Subcutaneous abdominal adipose tissue (tissue), 5 donors: Measurements from ENCODE around the gene LATS2.

Experiments
- H3K27ac ChIP-seq: one replicate; pipeline ENCODE4 v1.7.0; 2013; ENCODE audit warnings: low read depth, mild to moderate bottlenecking, inconsistent platforms, low read length, moderate library complexity
- H3K27me3 ChIP-seq, 5 donors: one replicate each; pipeline ENCODE4 v1.7.0; 2013; ENCODE audit warnings: low read length in 5 of 5, inconsistent platforms in 1 of 5; ENCODE audit not compliant: control insufficient read depth in 5 of 5, insufficient read depth in 4 of 5
- H3K36me3 ChIP-seq, 5 donors: one replicate each; pipeline ENCODE4 v1.7.0; 2013; ENCODE audit warnings: low read length in 5 of 5; ENCODE audit not compliant: control insufficient read depth in 5 of 5, insufficient read depth in 5 of 5
- H3K4me1 ChIP-seq, 5 donors: one replicate each; pipeline ENCODE4 v1.7.0; 2013; ENCODE audit warnings: low read length in 5 of 5, mild to moderate bottlenecking in 3 of 5, moderate library complexity in 1 of 5; ENCODE audit not compliant: control insufficient read depth in 5 of 5, insufficient read depth in 5 of 5
- H3K4me3 ChIP-seq, 5 donors: one replicate each; pipeline ENCODE4 v1.7.0; 2013; ENCODE audit warnings: low read length in 5 of 5, low read depth in 1 of 5
- H3K9ac ChIP-seq, 5 donors: one replicate each; pipeline ENCODE4 v1.7.0; 2013; ENCODE audit warnings: low read length in 5 of 5, mild to moderate bottlenecking in 4 of 5, moderate library complexity in 3 of 5
- H3K9me3 ChIP-seq, 5 donors: one replicate each; pipeline ENCODE4 v1.7.0; 2013; ENCODE audit warnings: low read length in 5 of 5; ENCODE audit not compliant: control insufficient read depth in 5 of 5
- donor health status: healthy.
- donor health status: healthy.
- donor health status: healthy.
- donor health status: healthy.
- donor health status: healthy.

The LATS2 gene

DNA sequence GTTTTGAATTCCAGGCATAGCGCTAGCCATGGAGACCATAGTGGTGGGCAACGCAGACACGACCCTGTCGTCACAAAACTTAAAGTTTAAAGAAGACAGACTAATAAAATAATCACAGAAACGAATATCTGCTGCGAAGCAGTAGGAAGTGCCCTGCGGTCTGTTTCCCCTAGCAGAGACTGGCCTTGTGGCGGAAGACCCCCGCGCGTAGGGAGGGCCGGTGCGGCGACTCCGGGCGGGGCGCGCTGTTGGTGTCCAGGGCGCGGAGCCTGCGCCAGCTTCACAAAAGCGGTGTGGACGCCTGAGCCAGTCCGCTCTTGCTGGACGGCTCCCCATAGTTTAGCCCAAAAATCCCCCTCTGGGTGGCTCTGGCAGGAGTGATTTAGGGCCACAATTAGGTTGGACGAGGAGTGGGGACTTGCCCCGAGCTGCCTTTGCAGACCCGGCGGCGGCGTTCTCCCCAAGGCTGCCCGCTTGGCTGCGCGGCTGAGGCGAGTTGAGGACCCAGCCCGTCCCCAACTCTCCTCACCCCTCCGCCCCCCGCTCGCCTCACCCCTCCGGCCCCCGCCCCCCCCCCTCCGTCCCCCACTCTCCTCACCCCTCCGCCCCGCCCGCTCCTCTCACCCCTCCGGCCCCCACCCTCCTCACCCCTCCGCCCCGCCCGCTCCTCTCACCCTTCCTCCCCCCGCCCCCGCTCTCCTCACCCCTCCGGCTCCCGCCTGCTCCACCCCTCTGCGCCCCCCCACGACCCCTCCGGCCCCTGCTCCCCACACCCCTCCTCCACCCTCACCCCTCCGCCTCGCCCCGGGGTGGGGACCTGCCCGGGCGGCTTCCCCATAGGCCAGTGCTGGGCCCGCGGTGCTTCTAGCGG lies 14.2 kb upstream of the LATS2 start:
- Histone ChIP-seq H3K9ac (peak overlapping the region in 4 of 5 donors; percentile 52 to 79 (median 62)), H3K4me1 (peaks cover 9 to 34% (median 26%) of the 10 kb centered on the region in 5 donors), H3K9me3 (no peaks in the 10 kb centered on the region), H3K36me3 (no peaks in the 10 kb centered on the region), H3K4me3 (peak overlapping the region; percentile 55 to 81 (median 70)), H3K27me3 (no peaks in the 10 kb centered on the region), H3K27ac (peak overlapping the region; percentile 72)

DNA sequence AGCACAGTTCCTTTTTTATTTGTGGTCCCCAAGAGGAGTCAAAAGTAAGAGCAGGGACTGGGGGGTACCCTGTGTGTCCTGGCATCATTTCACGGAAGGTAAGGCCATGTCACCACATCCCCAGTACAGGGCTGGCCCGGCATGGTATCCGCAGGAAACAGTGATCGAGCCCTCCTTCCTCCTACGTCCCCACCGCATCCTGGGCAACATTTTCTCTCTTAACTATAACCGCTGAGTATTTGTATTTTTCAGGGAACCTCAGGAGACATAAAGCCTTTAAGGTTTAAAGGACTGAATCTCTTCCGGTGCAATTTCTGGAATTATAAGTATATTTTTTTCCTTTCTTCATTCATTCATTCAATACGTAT lies 13.6 kb upstream of the LATS2 start:
- Histone ChIP-seq H3K4me3 (peak overlapping the region; percentile 55 to 81 (median 70)), H3K27ac (peak overlapping the region; percentile 72), H3K27me3 (no peaks in the 10 kb centered on the region), H3K4me1 (peaks cover 9 to 29% (median 20%) of the 10 kb centered on the region in 5 donors), H3K9ac (peak overlapping the region in 4 of 5 donors; percentile 52 to 79 (median 62)), H3K9me3 (no peaks in the 10 kb centered on the region), H3K36me3 (no peaks in the 10 kb centered on the region)

DNA sequence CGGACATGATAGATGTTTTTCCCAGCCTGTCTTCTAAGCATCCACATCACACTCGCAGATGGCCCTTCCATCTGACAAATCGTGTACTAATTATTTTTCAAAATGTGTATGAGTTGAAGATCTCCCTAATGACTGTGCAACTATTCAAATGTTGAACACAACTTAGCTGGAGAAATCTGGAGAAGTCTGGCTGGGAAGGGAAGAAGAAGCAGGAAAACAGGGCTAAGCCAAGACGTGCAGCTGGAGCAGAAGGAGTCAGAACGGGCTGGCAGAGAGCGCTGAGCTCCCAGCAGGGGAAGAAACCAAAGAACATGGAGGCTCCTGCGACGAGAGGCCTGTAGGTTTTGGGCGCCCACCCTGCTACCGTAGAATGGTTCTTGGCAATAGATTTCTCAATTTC lies 13.2 kb upstream of the LATS2 start:
- peaks cover 7 to 28% (median 15%) of the 10 kb centered on the region in 5 donors for H3K4me1 ChIP-seq
- peak overlapping the region in 2 of 5 donors; percentile 4 to 79 for H3K9ac ChIP-seq
- H3K27me3 ChIP-seq = no peaks in the 10 kb centered on the region
- peak overlapping the region; percentile 55 to 81 (median 70) for H3K4me3 ChIP-seq
- H3K27ac ChIP-seq = peak overlapping the region; percentile 72
- no peaks in the 10 kb centered on the region for H3K36me3 ChIP-seq
- H3K9me3 ChIP-seq = no peaks in the 10 kb centered on the region

DNA sequence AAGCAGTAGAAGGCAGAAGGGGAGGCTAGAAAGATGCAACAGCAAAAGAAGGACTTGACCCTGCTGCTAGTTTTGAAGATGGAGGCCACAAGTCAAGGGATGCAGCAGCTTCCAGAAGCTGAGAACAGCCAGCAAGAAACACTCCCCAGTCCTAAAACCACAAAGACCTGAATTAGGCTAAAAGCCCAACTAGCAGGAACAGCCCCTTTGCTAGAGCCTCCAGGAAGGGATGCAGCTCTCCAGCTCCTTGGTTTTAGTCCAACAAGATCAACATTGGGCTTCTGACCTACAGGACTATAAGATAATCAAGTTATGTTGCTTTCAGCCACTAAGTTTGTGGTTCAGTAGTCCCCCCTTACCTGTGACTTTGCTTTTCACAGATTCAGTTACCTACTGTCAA lies 10.5 kb upstream of the LATS2 start:
- Histone ChIP-seq H3K9me3 (no peaks in the 10 kb centered on the region), H3K36me3 (no peaks in the 10 kb centered on the region), H3K27me3 (no peaks in the 10 kb centered on the region), H3K9ac (no peak overlapping the region), H3K4me1 (peaks cover 7 to 25% (median 18%) of the 10 kb centered on the region in 5 donors), H3K4me3 (no peak overlapping the region), H3K27ac (no peak overlapping the region)

DNA sequence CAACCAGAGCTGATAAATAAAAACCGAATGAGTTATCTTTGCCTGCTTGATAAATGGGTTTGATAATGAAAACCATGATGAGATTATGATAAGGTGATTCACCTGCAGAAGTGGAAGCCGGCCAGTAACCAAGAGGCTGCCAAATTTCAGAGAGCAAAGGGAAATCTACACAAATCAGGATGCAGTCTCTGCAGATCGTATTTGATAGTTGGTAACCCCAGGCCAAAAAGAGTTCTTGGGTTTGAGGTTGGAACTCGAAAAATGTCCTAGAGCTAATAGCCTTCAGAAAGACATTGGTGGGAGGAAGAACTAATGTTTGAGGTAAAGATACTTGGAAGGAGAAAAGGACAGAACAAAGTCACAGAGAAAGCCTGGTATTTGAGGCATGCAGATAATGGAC lies 9.6 kb upstream of the LATS2 start:
- no peaks in the 10 kb centered on the region for H3K27me3 ChIP-seq
- no peak overlapping the region for H3K9ac ChIP-seq
- H3K4me1 ChIP-seq = peaks cover 7 to 25% (median 18%) of the 10 kb centered on the region in 5 donors
- no peak overlapping the region for H3K4me3 ChIP-seq
- no peaks in the 10 kb centered on the region for H3K36me3 ChIP-seq
- no peak overlapping the region for H3K27ac ChIP-seq
- no peaks in the 10 kb centered on the region for H3K9me3 ChIP-seq

DNA sequence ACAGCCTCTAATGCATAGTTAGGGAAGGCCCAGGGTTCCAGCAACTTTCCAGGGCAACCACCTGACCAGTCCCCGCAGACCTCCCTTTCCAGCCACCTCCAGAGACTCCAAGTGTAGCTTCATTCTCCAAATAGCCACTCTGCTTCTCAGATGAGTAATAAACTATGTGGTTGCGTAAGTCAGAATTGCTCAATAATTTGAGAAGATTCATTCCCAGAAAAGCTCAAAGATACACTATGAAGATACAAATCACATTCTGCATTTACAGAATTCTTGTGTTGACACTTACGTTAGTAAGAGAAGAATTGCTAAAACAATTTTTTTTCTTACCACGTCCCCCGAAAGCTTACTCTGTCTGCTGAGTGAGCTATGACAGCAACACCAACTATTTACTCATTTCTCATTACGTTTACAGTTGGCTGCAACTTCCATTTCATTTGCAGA lies 8.2 kb upstream of the LATS2 start:
- no peak overlapping the region for H3K4me3 ChIP-seq
- H3K27ac ChIP-seq = peak overlapping the region; percentile 51
- no peaks in the 10 kb centered on the region for H3K9me3 ChIP-seq
- no peaks in the 10 kb centered on the region for H3K27me3 ChIP-seq
- H3K36me3 ChIP-seq = no peaks in the 10 kb centered on the region
- H3K9ac ChIP-seq = peak overlapping the region in 1 of 5 donors; percentile 60
- H3K4me1 ChIP-seq = peaks cover 2 to 18% (median 10%) of the 10 kb centered on the region in 5 donors

DNA sequence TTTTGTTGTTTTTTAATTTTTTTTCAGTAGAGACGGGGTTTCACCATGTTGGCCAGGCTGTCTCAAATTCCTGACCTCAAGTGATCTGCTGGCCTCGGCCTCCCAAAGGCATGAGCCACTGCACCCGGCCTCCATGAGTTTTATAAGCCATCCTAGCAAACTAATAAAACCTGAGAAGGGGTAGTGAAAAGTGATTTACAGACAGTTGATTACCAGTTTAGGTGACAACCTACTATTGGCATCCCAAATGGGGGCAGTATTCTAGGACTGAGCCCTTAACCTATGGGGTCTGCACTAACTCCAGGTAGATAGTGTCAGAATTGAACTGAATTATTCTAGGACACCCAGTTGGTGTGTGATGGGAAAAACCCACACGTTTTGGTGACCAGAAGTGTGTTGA lies 6.5 kb upstream of the LATS2 start:
- Histone ChIP-seq H3K9me3 (no peaks in the 10 kb centered on the region), H3K36me3 (no peaks in the 10 kb centered on the region), H3K4me1 (peaks cover 0 to 13% (median 7%) of the 10 kb centered on the region in 5 donors), H3K27ac (no peak overlapping the region), H3K9ac (no peak overlapping the region), H3K27me3 (no peaks in the 10 kb centered on the region), H3K4me3 (no peak overlapping the region)

DNA sequence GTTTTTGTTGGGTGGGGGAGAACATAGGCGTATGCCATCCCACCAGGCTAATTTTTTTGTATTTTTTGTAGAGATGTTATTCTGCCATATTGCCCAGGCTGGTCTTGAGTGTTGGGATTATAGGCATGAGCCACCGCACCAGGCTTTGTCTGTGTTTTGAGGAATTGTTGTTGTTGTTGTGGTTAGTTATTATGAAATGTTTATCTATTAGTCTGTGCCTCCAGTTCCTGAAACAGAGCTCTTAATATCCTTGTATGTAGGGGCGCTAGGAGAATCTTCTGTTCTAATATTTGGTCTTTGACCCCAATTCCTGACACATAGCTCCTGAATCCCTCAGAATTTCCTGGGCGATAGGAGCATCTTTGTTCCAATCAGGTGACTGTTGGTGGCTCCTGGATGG lies 5.6 kb upstream of the LATS2 start:
- Histone ChIP-seq H3K4me3 (no peak overlapping the region), H3K4me1 (peaks cover 0 to 13% (median 7%) of the 10 kb centered on the region in 5 donors), H3K9me3 (no peaks in the 10 kb centered on the region), H3K9ac (no peak overlapping the region), H3K27ac (no peak overlapping the region), H3K36me3 (no peaks in the 10 kb centered on the region), H3K27me3 (no peaks in the 10 kb centered on the region)

DNA sequence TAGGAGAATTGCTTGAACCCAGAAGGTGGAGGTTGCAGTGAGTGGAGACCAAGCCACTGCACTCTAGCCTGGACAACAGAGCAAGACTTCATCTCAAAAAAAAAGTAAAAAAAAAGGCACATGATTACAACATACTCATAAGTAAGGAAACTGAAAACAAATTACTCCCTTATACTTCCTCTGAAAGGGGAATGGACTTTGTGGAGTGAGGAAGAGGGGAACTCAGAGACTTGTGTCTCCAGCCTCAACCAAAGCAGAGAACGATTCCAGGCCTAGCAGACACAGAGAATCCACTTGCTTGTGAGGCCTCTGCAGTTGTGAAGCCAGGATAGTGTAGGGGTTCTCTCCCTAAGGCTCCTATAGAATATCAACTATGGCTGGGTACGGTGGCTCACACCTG lies 4.3 kb upstream of the LATS2 start:
- Histone ChIP-seq H3K27me3 (no peaks in the 10 kb centered on the region), H3K9ac (no peak overlapping the region), H3K9me3 (no peaks in the 10 kb centered on the region), H3K4me3 (no peak overlapping the region), H3K4me1 (peaks cover 0 to 10% (median 8%) of the 10 kb centered on the region in 5 donors), H3K27ac (no peak overlapping the region), H3K36me3 (no peaks in the 10 kb centered on the region)

DNA sequence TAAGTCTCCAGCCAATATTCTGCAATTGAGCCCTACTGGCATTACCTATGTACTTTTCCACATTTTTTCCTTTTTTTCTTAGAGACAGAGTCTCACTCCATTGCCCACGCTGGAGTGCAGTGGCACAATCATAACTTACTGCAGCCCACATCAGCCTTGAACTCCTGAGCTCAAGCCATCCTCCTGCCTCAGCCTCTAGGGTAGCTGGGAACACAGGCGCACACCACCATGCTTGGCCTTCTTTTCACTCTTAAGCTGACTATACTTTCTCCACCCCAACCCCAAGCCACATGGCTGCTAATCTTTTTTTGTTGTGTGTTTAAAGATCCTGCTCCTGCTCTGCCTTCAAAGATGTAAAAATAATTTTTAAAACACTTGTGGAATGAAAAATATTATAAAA lies 1.6 kb upstream of the LATS2 start:
- H3K27ac ChIP-seq = no peak overlapping the region
- no peaks in the 10 kb centered on the region for H3K27me3 ChIP-seq
- H3K4me1 ChIP-seq = peaks cover 2 to 25% (median 25%) of the 10 kb centered on the region in 5 donors
- H3K9me3 ChIP-seq = no peaks in the 10 kb centered on the region
- no peak overlapping the region for H3K4me3 ChIP-seq
- no peak overlapping the region for H3K9ac ChIP-seq
- no peaks in the 10 kb centered on the region for H3K36me3 ChIP-seq
